ENCODE results near the gene OR52A5. TPM values are rescaled to one million over a fixed set of nuclear protein-coding genes. Genes with fewer than 3 reads are reported as not detected.

OR52A5 gene
- polyA plus RNA-seq, 1 donor: not detected

DNA sequence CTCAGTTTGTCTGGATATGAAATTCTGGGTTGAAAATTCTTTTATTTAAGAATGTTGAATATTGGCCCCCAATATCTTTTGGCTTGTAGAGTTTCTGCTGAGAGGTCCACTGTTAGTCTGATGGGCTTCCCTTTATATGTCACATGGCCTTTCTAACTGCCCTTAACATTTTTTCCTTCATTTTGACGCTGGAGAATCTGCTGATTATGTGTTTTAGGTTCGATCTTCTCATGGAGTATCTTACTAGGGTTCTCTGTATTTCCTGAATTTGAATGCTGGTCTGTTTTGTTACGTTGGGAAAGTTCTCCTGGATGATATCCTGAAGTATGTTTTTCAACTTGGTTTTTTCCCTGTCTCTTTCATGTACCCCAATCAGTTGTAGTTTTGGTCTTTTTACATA, 22.8 kb downstream of the OR52A5 start:
- DNase-seq: no peak

DNA sequence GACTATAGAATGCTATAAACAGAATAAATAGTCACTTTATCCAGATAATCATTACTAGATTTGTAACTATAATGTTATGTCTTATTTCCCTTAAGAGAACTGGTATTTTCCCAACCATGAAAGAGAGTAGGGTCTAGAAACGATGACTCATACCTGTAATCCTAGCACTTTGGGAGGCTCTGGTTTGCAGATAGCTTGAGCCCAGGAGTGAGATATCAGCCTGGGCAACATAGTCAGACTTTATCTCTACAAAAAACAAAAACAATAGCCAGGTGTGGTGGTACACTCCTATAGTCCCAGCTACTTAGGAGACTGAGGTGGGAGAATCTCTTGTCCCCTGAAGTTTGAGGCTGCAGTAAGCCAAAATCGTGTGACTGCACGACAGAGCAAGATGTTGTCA, 30.9 kb downstream of the OR52A5 start:
- DNase-seq: no peak

GRCh38 chr11:5103066-5103465, 35.1 kb downstream of the OR52A5 start:
- DNase-seq: no peak

- no peak for DNase-seq
These were observed 35.9 kb downstream of the OR52A5 start for GRCh38 chr11:5102246-5102645.

- no peak for DNase-seq
These were observed 42.1 kb downstream of the OR52A5 start for GRCh38 chr11:5096011-5096410.

GRCh38 chr11:5092821-5093585, 45.2 kb downstream of the OR52A5 start:
- DNase-seq: no peak

GRCh38 chr11:5090668-5091067, 47.5 kb downstream of the OR52A5 start:
- DNase-seq: no peak

DNA sequence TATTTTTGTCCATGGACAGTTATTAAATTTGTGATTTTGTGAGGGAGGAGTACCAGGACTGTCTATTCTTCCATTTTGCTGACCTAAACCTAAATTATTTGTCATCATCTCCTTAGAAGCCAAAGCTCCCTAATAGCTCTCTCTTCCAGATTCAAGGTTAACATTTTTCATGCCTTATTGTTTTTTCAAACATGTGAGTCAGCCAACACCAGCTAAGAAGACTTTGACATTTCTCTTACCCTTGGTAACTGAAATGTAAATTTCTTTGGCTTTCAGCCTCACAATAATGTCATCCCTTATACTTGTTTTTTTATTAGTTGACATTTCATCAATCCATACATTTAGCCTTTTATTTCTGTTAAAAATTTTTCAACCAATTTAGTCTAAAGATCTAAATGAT, 49.6 kb downstream of the OR52A5 start:
- DNase-seq: no peak

DNA sequence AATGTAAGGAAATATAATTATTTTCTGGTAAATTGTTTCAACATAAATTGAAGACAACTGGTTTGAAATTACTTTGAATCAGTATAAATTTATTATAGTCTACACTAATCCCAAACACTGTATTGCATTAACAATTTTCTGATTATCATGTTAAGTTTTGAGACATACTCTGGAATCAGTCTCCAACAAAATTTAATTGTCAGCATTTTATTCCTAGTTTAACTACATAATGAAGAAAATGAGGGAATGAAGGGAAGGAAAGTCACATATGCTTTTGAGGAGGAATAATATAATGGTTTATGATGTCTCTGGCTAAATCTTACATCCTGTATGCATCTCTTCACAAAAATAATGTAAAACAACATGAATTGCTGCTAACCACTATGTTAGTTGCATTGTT, 54.6 kb downstream of the OR52A5 start:
- no peak for DNase-seq

DNA sequence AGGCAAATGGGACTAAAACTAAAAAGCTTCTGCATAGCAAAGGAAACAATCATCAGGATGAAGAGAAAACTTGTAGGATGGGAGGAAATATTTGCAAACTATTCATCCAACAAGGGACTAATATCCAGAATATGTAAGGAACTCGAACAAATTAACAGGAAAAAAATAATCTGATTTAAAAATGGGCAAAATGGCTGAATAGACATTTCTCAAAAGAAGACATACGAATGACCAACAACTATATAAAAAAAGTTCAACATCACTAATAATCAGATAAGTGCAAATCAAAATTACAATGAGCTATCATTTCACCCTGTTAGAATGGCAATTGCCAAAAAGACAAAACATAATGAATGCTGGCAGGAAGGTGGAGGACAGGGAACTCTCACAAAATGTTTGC, 56.8 kb downstream of the OR52A5 start:
- no peak for DNase-seq

Other genes starting within 250 kb of the OR52A5 start
- not detected for gene OR51A7, start 234.6 kb downstream of the OR52A5 start, polyA plus RNA-seq (ENCODE audit: insufficient read length)
- gene OR51G2, start 219.0 kb downstream of the OR52A5 start, polyA plus RNA-seq (ENCODE audit: insufficient read length): not detected
- gene OR51G1, start 214.0 kb downstream of the OR52A5 start, polyA plus RNA-seq (ENCODE audit: insufficient read length): not detected
- not detected for gene OR51A4, start 190.8 kb downstream of the OR52A5 start, polyA plus RNA-seq (ENCODE audit: insufficient read length)
- not detected for gene OR51A2, start 182.6 kb downstream of the OR52A5 start, polyA plus RNA-seq (ENCODE audit: insufficient read length)
- 0.12 TPM for gene OR51L1, start 143.5 kb downstream of the OR52A5 start, polyA plus RNA-seq (ENCODE audit: insufficient read length)
- not detected for gene OR52J3, start 91.8 kb downstream of the OR52A5 start, polyA plus RNA-seq (ENCODE audit: insufficient read length)
- not detected for gene OR52E2, start 78.7 kb downstream of the OR52A5 start, polyA plus RNA-seq (ENCODE audit: insufficient read length)
- gene OR52E1, start 68.8 kb downstream of the OR52A5 start, polyA plus RNA-seq (ENCODE audit: insufficient read length): not detected
- gene OR52A1, start 16.4 kb upstream of the OR52A5 start, polyA plus RNA-seq (ENCODE audit: insufficient read length): 0.02 TPM
- gene OR51V1, start 62.3 kb upstream of the OR52A5 start, polyA plus RNA-seq (ENCODE audit: insufficient read length): not detected
- 98.9 TPM for gene HBB, start 88.7 kb upstream of the OR52A5 start, polyA plus RNA-seq (ENCODE audit: insufficient read length)
- gene HBD, start 96.1 kb upstream of the OR52A5 start, polyA plus RNA-seq (ENCODE audit: insufficient read length): 0.38 TPM
- gene HBG1, start 111.5 kb upstream of the OR52A5 start, polyA plus RNA-seq (ENCODE audit: insufficient read length): 313 TPM
- gene HBG2, start 116.4 kb upstream of the OR52A5 start, polyA plus RNA-seq (ENCODE audit: insufficient read length): 1,458 TPM
- 10.4 TPM for gene HBE1, start 131.6 kb upstream of the OR52A5 start, polyA plus RNA-seq (ENCODE audit: insufficient read length)
- gene OR51B4, start 163.6 kb upstream of the OR52A5 start, polyA plus RNA-seq (ENCODE audit: insufficient read length): 0.35 TPM
- gene OR51B2, start 185.9 kb upstream of the OR52A5 start, polyA plus RNA-seq (ENCODE audit: insufficient read length): not detected
- gene OR51B5, start 205.2 kb upstream of the OR52A5 start, polyA plus RNA-seq (ENCODE audit: insufficient read length): 0.20 TPM
- gene OR51B6, start 213.2 kb upstream of the OR52A5 start, polyA plus RNA-seq (ENCODE audit: insufficient read length): not detected
- gene OR51M1, start 245.5 kb upstream of the OR52A5 start, polyA plus RNA-seq (ENCODE audit: insufficient read length): 0.15 TPM